CD4-positive, alpha-beta T cell treated with Interleukin-21 for 1 hour (primary cell): ENCODE results near the gene KRTAP10-3.

Experiments used
- DNase-seq: peaks from one replicate; pipeline ENCODE4 v3.0.0-alpha.2; 2020

KRTAP10-3 gene

GRCh38 chr21:44544566-44544965 lies 14.0 kb downstream of the KRTAP10-3 start:
- no peak for DNase-seq

GRCh38 chr21:44542716-44543115 lies 15.9 kb downstream of the KRTAP10-3 start:
- DNase-seq, result no peak

GRCh38 chr21:44540741-44541288 lies 17.8 kb downstream of the KRTAP10-3 start:
- no peak for DNase-seq

- no peak for DNase-seq
Observed at GRCh38 chr21:44539991-44540666, 18.5 kb downstream of the KRTAP10-3 start, which contains the start of gene KRTAP10-1. Gene KRTAP10-1, minus strand, starts transcription at chr21:44540195. Its CDS starts 45 bp downstream, at chr21:44540150.

GRCh38 chr21:44539046-44539445 lies 19.5 kb downstream of the KRTAP10-3 start:
- DNase-seq, result no peak

GRCh38 chr21:44537930-44538911 lies 20.4 kb downstream of the KRTAP10-3 start:
- no peak for DNase-seq

- DNase-seq, result no peak
Observed at GRCh38 chr21:44535963-44536362, 22.6 kb downstream of the KRTAP10-3 start.

- DNase-seq, result no peak
Observed at GRCh38 chr21:44534688-44535087, 23.9 kb downstream of the KRTAP10-3 start.

GRCh38 chr21:44533891-44534627 lies 24.5 kb downstream of the KRTAP10-3 start:
- no peak for DNase-seq

GRCh38 chr21:44533121-44533890 lies 25.3 kb downstream of the KRTAP10-3 start:
- DNase-seq, result no peak

GRCh38 chr21:44532712-44533111 lies 25.9 kb downstream of the KRTAP10-3 start:
- DNase-seq, result no peak

- no peak for DNase-seq
Observed at GRCh38 chr21:44531606-44532564, 26.7 kb downstream of the KRTAP10-3 start.

- DNase-seq, result no peak
Observed at GRCh38 chr21:44530903-44531605, 27.5 kb downstream of the KRTAP10-3 start.

GRCh38 chr21:44530221-44530902 lies 28.2 kb downstream of the KRTAP10-3 start:
- DNase-seq, result no peak

GRCh38 chr21:44529503-44530125 lies 29.0 kb downstream of the KRTAP10-3 start:
- DNase-seq, result no peak

- DNase-seq, result no peak
Observed at GRCh38 chr21:44529011-44529421, 29.6 kb downstream of the KRTAP10-3 start.

GRCh38 chr21:44528634-44528995 lies 30.0 kb downstream of the KRTAP10-3 start:
- DNase-seq, result no peak

GRCh38 chr21:44527983-44528633 lies 30.5 kb downstream of the KRTAP10-3 start:
- DNase-seq, result no peak
